Activated T-helper 17 cell treated with anti-CD3 and anti-CD28 coated beads, Interleukin-2, amount 50 U/mL, for 72 hours (primary cell): ENCODE data around the gene NRG2. TPM values are rescaled to one million over a fixed set of nuclear protein-coding genes. Genes with fewer than 3 reads are reported as not detected.

Experiments
- ATAC-seq: fragments of 150-1000 bp; cut with Tn5 transposase; replicated peaks from 2 replicates; pipeline ENCODE4 v1.10.0; 2021; ENCODE audit warnings: mild to moderate bottlenecking, moderate library complexity
- H3K27ac Mint-ChIP-seq: one replicate; pipeline ENCODE4 v1.8.0; 2022; ENCODE audit warnings: mixed read lengths
- H3K27me3 Mint-ChIP-seq: one replicate; pipeline ENCODE4 v1.8.0; 2022; ENCODE audit warnings: mixed read lengths
- H3K36me3 Mint-ChIP-seq: one replicate; pipeline ENCODE4 v1.8.0; 2022; ENCODE audit warnings: low read depth, mild to moderate bottlenecking, mixed read lengths
- H3K4me1 Mint-ChIP-seq: one replicate; pipeline ENCODE4 v1.8.0; 2022; ENCODE audit warnings: mixed read lengths
- H3K4me3 Mint-ChIP-seq: one replicate; pipeline ENCODE4 v1.8.0; 2022; ENCODE audit warnings: mild to moderate bottlenecking, mixed read lengths
- H3K9me3 Mint-ChIP-seq: one replicate; pipeline ENCODE4 v1.8.0; 2022; ENCODE audit warnings: mixed read lengths
- total RNA-seq, 2 donors: library from RNA; stranded (reverse); gene quantifications; one replicate each; pipeline ENCODE4 v1.2.3, GENCODE V29; 2022

The NRG2 gene
- total RNA-seq, 2 donors from 2014 or later, result 0.11 to 0.48 TPM

DNA sequence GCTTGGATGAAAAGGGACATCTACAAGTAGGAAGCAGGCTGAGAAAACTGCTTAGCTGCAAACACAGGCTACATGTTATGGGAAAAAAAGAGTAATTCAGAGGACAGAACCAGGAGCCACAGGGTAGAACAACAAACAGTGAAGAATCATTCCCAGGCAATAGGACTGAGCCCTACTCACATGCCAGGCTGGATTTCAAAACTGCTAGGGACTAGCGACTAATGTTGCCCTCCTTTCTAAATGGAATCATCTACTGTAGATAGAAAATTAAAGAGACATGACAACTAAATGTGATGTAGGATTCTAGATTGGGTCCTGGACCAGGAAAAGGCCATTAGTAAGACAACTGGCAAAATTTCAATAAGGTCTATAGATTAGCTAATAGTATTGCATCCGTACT, 15.3 kb downstream of the NRG2 start:
- Mint-ChIP-seq H3K27ac (no peak overlapping the region), H3K9me3 (no peaks in the 10 kb centered on the region), H3K4me1 (no peaks in the 10 kb centered on the region), H3K4me3 (no peak overlapping the region), H3K27me3 (peaks cover 27% of the 10 kb centered on the region), H3K36me3 (no peaks in the 10 kb centered on the region)
- no peak for ATAC-seq

DNA sequence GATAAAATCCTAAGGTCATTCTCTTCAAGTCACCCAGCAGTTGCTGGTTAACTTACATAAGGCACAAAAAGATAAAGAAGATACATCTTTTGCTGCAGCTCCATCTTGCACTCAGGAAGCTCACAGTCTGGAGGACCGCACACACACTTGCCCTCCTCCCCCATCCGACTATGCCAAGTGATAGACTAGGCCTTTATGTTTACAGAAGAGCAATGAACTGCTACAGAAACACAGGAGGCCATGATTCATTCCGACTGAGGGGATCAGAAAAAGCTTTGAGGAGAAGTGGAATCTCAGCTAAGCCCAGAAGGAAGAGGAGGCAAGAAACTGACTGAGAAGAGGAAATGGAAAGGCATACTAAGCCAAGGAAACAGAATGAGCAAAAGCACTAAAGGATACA, 17.4 kb downstream of the NRG2 start:
- ATAC-seq, result no peak
- no peak overlapping the region for H3K4me3 Mint-ChIP-seq
- H3K9me3 Mint-ChIP-seq, result no peaks in the 10 kb centered on the region
- H3K27me3 Mint-ChIP-seq, result peaks cover 15% of the 10 kb centered on the region
- H3K27ac Mint-ChIP-seq, result no peak overlapping the region
- no peaks in the 10 kb centered on the region for H3K4me1 Mint-ChIP-seq
- H3K36me3 Mint-ChIP-seq, result no peaks in the 10 kb centered on the region

DNA sequence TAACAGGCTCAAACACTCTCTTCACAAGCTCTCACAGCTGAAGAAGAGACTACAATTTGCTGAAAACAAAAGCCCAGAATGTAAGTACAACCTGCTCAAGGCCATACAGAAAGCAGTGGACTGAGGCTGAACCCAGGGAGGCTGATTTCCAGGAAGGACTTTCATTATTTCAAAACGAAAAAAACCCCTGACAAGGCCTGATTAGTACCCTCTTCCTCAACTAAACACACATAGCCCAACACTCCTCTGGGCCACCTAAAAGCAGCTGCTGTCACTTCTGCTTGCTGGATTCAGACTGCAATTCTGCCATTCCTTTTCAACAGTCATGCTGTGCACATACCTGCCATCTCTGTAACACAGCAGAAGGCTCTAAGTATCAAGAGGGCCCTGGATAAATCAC, 18.2 kb downstream of the NRG2 start:
- Mint-ChIP-seq H3K36me3 (no peaks in the 10 kb centered on the region), H3K4me1 (no peaks in the 10 kb centered on the region), H3K9me3 (no peaks in the 10 kb centered on the region), H3K27ac (no peak overlapping the region), H3K4me3 (no peak overlapping the region), H3K27me3 (peaks cover 18% of the 10 kb centered on the region)
- no peak for ATAC-seq

DNA sequence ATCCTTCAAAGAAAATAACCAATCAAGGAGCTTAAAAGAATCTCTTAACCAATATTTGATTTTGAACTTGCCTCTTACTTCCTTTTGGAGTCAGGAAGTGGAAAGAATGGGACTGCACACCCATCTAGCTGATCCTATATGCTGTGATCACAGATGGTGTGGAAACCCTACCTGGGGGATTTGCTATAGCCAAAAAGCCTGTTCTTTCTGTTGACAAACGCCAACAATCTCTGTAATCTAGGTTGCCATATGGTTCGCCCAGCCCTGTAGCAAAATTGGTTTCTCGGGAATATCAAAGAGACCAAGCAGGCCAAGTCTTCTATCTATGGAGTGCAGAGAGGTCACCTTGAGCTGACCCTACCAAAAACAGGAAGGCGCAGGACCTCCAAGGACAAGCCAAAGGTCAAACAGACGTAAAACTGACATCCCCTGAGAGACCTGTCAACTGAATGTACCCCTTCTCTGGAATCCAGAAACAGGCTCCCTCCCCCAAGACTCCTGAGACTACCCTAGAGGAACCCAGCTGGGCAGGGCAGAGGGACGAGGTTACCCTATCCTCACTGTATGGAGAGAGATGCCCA, 19.4 kb downstream of the NRG2 start:
- peaks cover 18% of the 10 kb centered on the region for H3K27me3 Mint-ChIP-seq
- H3K36me3 Mint-ChIP-seq, result no peaks in the 10 kb centered on the region
- H3K4me3 Mint-ChIP-seq, result no peak overlapping the region
- H3K4me1 Mint-ChIP-seq, result no peaks in the 10 kb centered on the region
- no peaks in the 10 kb centered on the region for H3K9me3 Mint-ChIP-seq
- ATAC-seq, result no peak
- H3K27ac Mint-ChIP-seq, result no peak overlapping the region

DNA sequence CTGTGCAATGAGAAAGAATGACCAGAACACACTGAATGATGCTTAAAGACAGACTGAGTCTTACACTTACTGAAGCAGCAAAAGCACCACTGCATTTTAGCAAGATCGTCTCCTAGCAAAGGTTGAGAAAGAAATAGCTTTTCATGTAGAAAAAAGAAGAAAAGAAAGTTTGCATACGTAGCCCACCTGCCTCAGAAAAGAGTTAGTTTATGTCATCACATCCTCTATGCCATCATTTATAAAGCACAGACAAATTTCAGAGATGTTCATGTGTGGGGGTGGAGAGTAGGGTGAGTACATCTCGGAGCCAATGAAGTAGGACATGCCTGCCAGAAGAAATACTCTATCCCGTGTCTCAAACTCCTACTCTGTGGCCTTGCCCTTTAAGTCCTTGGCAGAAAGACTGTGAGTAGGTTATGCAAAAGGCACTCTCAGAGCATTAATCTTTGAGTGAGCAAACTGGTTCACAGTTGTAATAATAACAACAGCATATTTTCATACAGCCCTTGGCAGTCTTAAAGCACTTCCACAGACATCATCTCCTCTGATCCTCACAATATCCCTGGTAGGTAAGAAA, 22.4 kb downstream of the NRG2 start:
- Mint-ChIP-seq H3K27me3 (peaks cover 7% of the 10 kb centered on the region), H3K27ac (no peak overlapping the region), H3K36me3 (no peaks in the 10 kb centered on the region), H3K4me1 (no peaks in the 10 kb centered on the region), H3K4me3 (no peak overlapping the region), H3K9me3 (no peaks in the 10 kb centered on the region)
- ATAC-seq, result no peak

DNA sequence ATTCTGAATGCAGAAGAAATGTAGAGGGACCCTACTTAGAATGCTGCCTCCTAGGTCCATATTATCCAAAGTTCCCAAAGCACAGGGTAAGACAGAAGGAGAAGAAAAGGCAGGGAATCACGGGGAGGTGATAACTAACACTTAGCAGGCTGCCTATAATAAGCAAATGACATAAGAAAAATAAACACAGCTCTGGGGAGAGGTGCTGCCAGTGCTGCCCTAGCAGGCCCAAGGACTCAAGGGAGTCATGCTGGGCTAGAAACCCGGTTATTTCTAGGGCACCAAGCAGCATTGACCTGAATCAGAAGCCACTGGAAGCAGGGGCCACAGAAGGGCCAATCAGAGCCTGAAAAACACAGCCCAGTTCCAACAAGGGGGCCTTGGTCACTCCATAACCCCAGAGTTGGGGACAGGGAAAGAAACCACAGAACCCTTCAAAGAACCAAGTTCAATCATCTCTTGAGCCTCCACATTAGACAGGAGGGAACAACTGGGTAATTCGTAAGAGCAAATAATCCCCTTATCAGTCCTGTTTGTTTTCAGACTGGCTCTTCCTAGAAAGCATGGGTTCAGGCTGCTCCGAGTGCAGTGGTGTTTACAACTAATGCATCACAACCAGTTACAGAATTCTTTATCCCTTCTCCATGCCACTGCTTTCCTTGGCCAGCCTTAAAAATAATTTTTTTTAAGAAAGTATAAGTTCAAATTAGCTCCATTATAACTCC, 24.0 kb downstream of the NRG2 start:
- no peak for ATAC-seq
- Mint-ChIP-seq H3K9me3 (no peaks in the 10 kb centered on the region), H3K36me3 (no peaks in the 10 kb centered on the region), H3K27ac (no peak overlapping the region), H3K4me1 (no peaks in the 10 kb centered on the region), H3K4me3 (no peak overlapping the region), H3K27me3 (peaks cover 3% of the 10 kb centered on the region)

DNA sequence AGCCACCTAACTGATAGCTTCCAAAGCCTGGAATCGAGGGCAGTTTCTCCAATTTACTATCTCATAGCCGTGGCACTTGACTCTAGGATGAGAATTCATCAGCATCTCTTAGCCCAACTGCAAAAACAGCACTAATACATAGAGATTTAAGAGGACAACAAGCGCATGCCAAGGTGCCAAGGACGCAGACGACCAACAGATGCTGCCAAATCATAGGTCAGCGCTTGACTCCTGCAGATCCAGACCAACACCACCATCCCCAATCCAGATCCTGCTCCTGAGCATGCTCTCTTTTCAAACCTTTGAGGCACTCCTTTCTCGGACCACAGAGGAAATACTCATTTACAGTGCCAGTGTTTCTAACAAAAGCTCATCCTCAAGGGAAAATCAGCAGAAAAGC, 24.6 kb downstream of the NRG2 start:
- no peaks in the 10 kb centered on the region for H3K9me3 Mint-ChIP-seq
- peaks cover 3% of the 10 kb centered on the region for H3K27me3 Mint-ChIP-seq
- no peak overlapping the region for H3K4me3 Mint-ChIP-seq
- no peak overlapping the region for H3K27ac Mint-ChIP-seq
- no peaks in the 10 kb centered on the region for H3K4me1 Mint-ChIP-seq
- no peaks in the 10 kb centered on the region for H3K36me3 Mint-ChIP-seq
- ATAC-seq, result no peak

DNA sequence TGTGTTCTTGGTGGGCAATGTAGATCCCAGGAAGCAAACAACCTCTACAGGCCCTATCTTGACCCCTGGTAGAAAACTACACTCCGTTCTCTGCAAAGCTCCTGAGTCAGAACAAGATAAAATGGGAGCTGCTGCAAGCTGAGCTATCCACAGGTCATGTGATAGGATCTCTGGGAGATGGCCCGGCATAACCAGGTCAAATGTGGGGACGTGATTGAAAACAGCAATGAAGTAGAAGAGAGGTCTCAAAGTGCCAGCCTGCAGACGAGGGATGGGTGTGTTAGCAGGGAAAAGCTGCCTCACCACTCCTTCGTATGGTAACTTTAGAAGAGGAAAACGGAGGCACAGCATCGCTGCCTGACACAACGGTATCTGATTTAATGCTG, 25.0 kb downstream of the NRG2 start:
- H3K36me3 Mint-ChIP-seq, result no peaks in the 10 kb centered on the region
- H3K27me3 Mint-ChIP-seq, result peaks cover 3% of the 10 kb centered on the region
- ATAC-seq, result no peak
- H3K9me3 Mint-ChIP-seq, result no peaks in the 10 kb centered on the region
- no peaks in the 10 kb centered on the region for H3K4me1 Mint-ChIP-seq
- no peak overlapping the region for H3K27ac Mint-ChIP-seq
- no peak overlapping the region for H3K4me3 Mint-ChIP-seq

DNA sequence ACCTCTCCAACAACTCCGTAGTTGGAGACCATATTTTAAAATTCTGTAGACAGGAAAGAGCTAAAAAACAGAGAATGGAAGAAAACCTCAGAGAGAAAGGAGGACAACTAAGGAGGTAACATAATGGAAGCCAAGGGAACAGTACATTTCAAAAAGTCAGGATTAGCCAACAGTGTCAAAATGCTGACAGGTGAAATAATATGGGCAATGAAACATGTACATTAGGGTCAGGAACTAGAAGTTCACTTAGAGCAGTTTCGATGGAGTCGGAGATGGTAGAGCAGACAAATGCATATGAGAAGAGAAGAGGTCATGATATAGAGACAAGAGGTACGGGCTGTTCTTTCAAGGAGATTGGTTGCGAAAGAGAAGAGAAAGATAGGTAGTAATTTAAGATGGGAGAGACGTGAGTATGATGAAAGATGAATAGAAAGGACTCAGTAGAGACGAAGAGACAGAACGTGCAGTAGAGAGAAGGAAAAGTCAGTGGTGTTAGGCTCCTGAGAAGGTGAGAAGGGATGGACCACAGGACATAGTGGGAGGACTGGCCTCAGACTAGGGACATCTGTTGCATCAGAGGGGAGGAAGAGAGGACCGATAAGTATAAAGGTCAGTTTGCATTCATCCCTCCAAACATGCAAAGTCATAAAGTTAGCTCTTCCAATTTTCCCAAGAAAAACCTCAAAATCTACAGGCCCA, 25.6 kb downstream of the NRG2 start:
- ATAC-seq, result no peak
- Mint-ChIP-seq H3K9me3 (no peaks in the 10 kb centered on the region), H3K27me3 (peaks cover 3% of the 10 kb centered on the region), H3K27ac (no peak overlapping the region), H3K4me3 (no peak overlapping the region), H3K4me1 (no peaks in the 10 kb centered on the region), H3K36me3 (no peaks in the 10 kb centered on the region)

DNA sequence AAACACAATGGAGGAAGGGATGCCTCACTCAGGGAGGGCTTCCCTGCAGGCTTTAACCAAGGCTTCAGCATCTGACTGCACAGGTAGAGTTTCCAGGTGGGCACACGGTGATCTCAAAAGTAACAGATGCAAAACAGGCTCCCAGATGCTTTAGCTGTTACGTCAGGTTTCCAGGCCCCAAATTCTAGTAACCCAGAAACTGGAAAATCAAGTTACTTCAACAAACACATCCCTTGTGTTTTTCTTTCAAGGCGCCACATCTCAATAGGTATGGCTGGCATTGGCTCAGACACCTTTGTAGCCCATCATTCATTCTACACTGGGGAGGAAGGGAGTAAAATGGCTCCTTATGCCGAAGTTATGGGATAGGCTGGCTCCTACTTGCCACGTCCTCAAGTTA, 27.4 kb downstream of the NRG2 start:
- Mint-ChIP-seq H3K9me3 (no peaks in the 10 kb centered on the region), H3K36me3 (no peaks in the 10 kb centered on the region), H3K27ac (no peak overlapping the region), H3K27me3 (peaks cover 3% of the 10 kb centered on the region), H3K4me3 (no peak overlapping the region), H3K4me1 (no peaks in the 10 kb centered on the region)
- ATAC-seq, result no peak

DNA sequence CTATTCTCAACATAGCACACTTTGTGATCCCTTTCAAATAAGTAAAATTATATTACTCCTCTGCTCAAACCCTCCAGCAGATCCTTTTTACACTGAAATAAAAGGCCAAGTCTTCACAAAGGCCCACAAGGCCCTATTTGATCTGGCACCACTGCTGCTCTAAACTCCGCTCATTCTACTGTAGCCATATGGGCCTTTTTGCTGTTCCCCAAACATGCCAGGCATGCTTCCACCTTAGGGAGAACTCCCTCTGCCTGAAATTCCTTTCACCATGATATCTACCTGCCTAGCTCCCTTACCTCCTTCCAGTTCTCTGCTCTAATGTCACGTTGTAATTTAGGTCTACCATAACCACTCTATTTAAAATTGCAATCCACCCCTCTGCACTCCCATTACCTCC, 28.3 kb downstream of the NRG2 start:
- Mint-ChIP-seq H3K9me3 (no peaks in the 10 kb centered on the region), H3K36me3 (no peaks in the 10 kb centered on the region), H3K4me3 (no peak overlapping the region), H3K4me1 (no peaks in the 10 kb centered on the region), H3K27ac (no peak overlapping the region), H3K27me3 (peaks cover under 1% of the 10 kb centered on the region)
- no peak for ATAC-seq

DNA sequence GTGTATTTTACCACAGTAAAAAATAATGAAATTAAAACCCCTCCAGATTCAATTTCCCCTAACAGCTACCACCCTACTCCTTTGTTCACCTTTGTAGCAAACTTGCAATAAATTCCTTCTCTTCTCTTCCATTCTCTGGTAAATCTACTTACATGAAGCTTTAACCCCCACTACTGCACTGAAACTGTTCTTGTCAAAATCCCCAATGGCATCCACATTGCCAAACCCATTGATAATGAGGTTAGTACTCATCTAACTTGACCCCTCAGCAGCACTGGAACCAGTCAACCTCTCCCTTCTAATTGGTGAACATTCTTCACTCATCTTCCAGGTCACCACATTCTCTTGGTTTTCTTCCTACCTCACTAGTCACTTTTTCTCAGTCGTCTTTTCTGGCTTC, 29.6 kb downstream of the NRG2 start:
- H3K4me1 Mint-ChIP-seq, result no peaks in the 10 kb centered on the region
- no peak overlapping the region for H3K27ac Mint-ChIP-seq
- no peak overlapping the region for H3K4me3 Mint-ChIP-seq
- no peaks in the 10 kb centered on the region for H3K9me3 Mint-ChIP-seq
- no peaks in the 10 kb centered on the region for H3K36me3 Mint-ChIP-seq
- ATAC-seq, result no peak
- H3K27me3 Mint-ChIP-seq, result peaks cover 5% of the 10 kb centered on the region

DNA sequence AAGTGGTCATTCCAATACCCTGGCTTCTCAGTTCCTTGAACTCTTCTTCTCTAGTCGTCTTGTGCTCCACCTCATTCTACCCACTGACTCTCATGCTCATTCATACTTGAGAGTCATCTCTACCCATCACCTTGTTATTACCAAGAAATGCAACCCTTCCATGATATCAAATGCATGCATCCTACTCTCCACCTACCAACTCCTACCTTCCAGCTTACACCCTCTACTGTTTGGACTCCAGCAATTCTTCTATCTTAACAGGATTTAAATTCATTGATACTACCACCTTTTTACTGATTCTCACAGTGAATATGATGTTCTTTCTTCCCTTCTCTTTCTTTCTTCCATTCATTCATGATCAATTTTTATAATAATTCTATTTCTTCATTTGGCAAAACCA, 30.7 kb downstream of the NRG2 start:
- Mint-ChIP-seq H3K27me3 (peaks cover 5% of the 10 kb centered on the region), H3K4me1 (no peaks in the 10 kb centered on the region), H3K27ac (no peak overlapping the region), H3K9me3 (no peaks in the 10 kb centered on the region), H3K4me3 (no peak overlapping the region), H3K36me3 (no peaks in the 10 kb centered on the region)
- no peak for ATAC-seq

DNA sequence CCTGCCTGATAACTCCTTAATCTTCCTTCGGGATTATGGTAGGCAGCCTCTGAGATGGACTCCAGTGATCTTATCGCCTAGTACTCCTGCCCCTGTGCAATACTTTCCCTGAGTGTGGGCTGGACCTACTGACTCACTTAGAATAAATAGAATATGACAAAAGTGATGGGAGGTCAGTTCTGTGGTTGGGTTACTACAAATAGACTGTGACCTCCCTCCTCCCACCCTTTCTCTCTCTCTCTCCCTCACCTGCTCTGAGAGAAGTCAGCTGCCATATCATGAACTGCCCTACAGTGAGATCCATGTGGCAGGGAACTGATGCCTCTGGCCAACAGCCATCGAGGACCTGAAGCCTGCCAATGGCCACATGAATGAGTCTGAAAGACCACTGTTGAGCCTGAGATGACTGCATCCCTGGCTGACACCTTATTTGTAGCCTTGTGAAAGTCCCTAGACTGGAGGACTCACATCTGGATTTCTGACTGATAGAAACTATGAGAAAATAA, 31.7 kb downstream of the NRG2 start:
- Mint-ChIP-seq H3K27me3 (peaks cover 5% of the 10 kb centered on the region), H3K27ac (no peak overlapping the region), H3K36me3 (no peaks in the 10 kb centered on the region), H3K4me1 (no peaks in the 10 kb centered on the region), H3K4me3 (no peak overlapping the region), H3K9me3 (no peaks in the 10 kb centered on the region)
- ATAC-seq, result no peak

DNA sequence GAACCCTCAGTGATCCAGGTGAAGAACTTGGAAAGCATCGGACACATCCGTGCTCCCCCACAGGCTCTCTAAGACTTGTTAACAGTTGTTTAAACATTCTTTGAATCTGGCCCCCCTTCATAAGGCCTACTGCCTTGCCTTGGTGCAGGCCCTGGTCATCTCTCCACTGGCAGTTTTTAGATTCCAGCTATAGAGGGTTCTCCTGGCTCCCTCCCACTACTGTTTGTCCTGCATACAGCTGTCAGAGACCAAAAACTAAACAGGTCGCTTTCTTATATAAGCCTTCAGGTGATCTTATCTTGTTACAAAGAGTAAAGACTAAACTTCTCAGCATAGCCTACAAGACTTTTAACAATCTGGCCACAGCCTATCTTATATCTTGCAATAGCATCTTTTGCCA, 32.3 kb downstream of the NRG2 start:
- Mint-ChIP-seq H3K9me3 (no peaks in the 10 kb centered on the region), H3K4me1 (no peaks in the 10 kb centered on the region), H3K27me3 (peaks cover 7% of the 10 kb centered on the region), H3K36me3 (no peaks in the 10 kb centered on the region), H3K4me3 (no peak overlapping the region), H3K27ac (no peak overlapping the region)
- ATAC-seq, result no peak
